ENCODE results near the gene ITIH1. TPM values are rescaled to one million over a fixed set of nuclear protein-coding genes. Genes with fewer than 3 reads are reported as not detected.

ITIH1 gene
- total and polyA plus RNA-seq, 7 donors = 0.85 TPM; not detected in 6

DNA sequence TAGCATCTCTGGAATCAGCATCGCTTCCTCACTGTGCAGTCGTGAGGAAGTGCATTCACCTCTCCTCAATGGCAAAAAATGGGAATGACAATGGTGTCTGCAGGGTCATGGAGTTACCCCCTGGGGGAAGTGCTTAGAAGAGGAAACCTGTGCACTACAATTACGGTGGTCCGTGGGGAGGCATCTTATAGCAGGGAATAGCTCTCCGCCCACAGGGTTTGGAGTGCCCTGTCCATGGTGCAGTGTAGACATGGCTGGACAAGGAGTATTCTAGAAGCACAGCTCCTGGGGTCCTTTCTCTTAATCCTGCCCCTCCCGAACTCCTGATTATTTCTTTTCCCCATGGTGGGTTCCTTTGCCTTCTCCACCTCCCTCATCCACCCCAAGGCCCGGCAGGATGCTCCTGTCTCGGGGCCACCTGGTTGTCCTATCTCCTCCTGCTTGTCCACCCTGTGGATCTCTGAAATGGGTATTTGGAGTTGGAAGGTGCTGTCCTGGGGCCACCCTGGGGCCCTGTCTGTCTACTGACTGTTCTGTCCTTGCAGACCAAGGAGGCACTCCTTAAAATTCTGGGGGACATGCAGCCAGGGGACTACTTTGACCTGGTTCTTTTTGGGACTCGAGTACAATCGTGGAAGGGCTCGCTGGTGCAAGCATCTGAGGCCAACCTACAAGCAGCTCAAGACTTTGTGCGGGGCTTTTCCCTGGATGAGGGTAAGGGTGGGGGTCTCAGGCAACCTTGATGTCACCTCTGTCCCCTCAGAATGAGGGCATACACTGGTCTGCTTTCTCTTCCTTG, 5.2 kb downstream of the ITIH1 start:
- 81 to 82% methylated on average over 12 of the region's 12 CpGs for WGBS, 2 donors

GRCh38 chr3:52783211-52783555, 5.8 kb downstream of the ITIH1 start:
- intact Hi-C loops (cut with DNase I) = no loop called here
- no peaks in the 10 kb centered on the region for H3K4me1 ChIP-seq
- no peaks in the 10 kb centered on the region for H3K9me3 ChIP-seq
- peak; percentile 11 for DNase-seq
- no peak overlapping the region for H3K4me3 ChIP-seq
- no peak overlapping the region for H3K27ac ChIP-seq
- no peaks in the 10 kb centered on the region for H3K36me3 ChIP-seq
- WGBS, 2 donors = 85 to 90% methylated on average over 3 of the region's 3 CpGs
- no peak for TF ChIP-seq POLR2A (IDR thresholded peaks at IDR 0.05)
- no peak for TF ChIP-seq CTCF (IDR thresholded peaks at IDR 0.05)
- TF ChIP-seq POLR2AphosphoS5 (IDR thresholded peaks at IDR 0.05) = no peak
- no peak for TF ChIP-seq EP300 (IDR thresholded peaks at IDR 0.05)
- H3K27me3 ChIP-seq = no peaks in the 10 kb centered on the region

More for the DNA sequence above, 5.2 kb downstream of the ITIH1 start:
- no peak for TF ChIP-seq EP300 (IDR thresholded peaks at IDR 0.05)
- no peak for TF ChIP-seq CTCF (IDR thresholded peaks at IDR 0.05)
- TF ChIP-seq POLR2A (IDR thresholded peaks at IDR 0.05) = no peak
- TF ChIP-seq POLR2AphosphoS5 (IDR thresholded peaks at IDR 0.05) = no peak
- intact Hi-C loops (cut with DNase I) = no loop called here
- Histone ChIP-seq H3K27ac (no peak overlapping the region), H3K36me3 (no peaks in the 10 kb centered on the region), H3K9me3 (no peaks in the 10 kb centered on the region), H3K4me1 (no peaks in the 10 kb centered on the region), H3K4me3 (no peak overlapping the region), H3K27me3 (no peaks in the 10 kb centered on the region)
- peak; percentile 38 for DNase-seq

DNA sequence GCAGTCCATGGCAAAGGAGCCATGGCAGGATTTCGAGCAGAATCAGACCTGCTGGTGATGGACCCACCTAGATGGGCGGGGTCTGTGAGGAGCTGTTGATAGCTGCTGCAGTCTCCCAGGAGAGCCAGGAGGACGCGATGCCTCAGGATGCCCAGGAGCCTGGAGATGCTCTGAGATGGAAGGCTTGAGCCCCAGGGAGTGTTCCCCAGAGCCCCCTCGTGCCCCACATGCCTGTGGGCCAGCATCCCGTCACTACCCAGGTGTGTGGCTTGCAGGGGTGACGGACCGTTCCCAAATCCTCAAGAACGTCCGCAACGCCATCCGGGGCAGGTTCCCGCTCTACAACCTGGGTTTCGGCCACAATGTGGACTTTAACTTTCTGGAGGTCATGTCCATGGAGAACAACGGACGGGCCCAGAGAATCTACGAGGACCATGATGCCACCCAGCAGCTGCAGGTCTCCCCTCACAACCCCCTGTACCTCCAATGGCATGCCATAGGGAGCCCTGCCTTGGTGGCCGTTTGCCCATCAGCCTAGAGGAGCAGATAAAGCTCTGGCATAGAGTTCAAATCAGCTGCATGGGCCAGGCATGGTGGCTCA, 6.7 kb downstream of the ITIH1 start:
- WGBS, 2 donors = 79 to 89% methylated on average over 18 of the region's 18 CpGs
- peak; percentile 54 for DNase-seq
- intact Hi-C loops (cut with DNase I) = no loop called here

DNA sequence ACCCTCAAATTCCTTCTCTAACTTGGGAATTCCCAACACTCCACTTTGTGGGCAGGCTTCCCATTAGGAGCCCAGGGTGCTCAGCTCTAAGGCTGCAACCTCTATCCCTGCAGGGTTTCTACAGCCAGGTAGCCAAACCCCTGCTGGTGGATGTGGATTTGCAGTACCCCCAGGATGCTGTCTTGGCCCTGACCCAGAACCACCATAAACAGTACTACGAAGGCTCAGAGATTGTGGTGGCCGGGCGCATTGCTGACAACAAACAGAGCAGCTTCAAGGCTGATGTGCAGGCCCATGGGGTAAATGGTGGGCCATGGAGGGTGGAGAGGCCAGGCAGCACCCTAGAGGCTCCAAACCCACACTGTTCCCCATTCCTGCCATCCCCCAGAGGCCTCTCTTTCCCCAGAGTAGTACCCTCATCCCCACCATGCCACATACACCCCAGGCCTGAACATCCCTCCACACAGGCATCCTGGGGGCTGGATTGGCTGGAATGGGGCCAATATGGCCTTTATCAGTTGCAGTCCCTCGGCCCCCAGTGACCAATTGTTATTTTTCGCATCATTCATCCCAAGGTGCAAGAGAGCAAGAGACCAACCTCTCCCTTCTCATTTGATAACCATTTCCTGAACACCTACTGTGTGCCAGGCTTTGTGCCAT, 7.7 kb downstream of the ITIH1 start:
- Histone ChIP-seq H3K4me1 (no peaks in the 10 kb centered on the region), H3K27me3 (no peaks in the 10 kb centered on the region), H3K27ac (no peak overlapping the region), H3K9me3 (no peaks in the 10 kb centered on the region), H3K36me3 (no peaks in the 10 kb centered on the region), H3K4me3 (no peak overlapping the region)
- 85 to 89% methylated on average over 5 of the region's 5 CpGs for WGBS, 2 donors
- peak; percentile 30 for DNase-seq
- TF ChIP-seq EP300 (IDR thresholded peaks at IDR 0.05) (no peak), POLR2AphosphoS5 (IDR thresholded peaks at IDR 0.05) (no peak), POLR2A (IDR thresholded peaks at IDR 0.05) (no peak), CTCF (IDR thresholded peaks at IDR 0.05) (no peak)
- intact Hi-C loops (cut with DNase I) = no loop called here

More for the DNA sequence above, 6.7 kb downstream of the ITIH1 start:
- no peak overlapping the region for H3K27ac ChIP-seq
- no peaks in the 10 kb centered on the region for H3K9me3 ChIP-seq
- H3K4me1 ChIP-seq = no peaks in the 10 kb centered on the region
- H3K36me3 ChIP-seq = no peaks in the 10 kb centered on the region
- H3K27me3 ChIP-seq = no peaks in the 10 kb centered on the region
- H3K4me3 ChIP-seq = no peak overlapping the region
- no peak for TF ChIP-seq EP300 (IDR thresholded peaks at IDR 0.05)
- TF ChIP-seq POLR2A (IDR thresholded peaks at IDR 0.05) = no peak
- no peak for TF ChIP-seq POLR2AphosphoS5 (IDR thresholded peaks at IDR 0.05)
- no peak for TF ChIP-seq CTCF (IDR thresholded peaks at IDR 0.05)

Measured in sigmoid colon (tissue), 7 donors.